Esophagus muscularis mucosa (tissue), 4 donors: ENCODE results near the gene LRMDA. TPM values are rescaled to one million over a fixed set of nuclear protein-coding genes. Genes with fewer than 3 reads are reported as not detected.

Source experiments
- DNase-seq: peaks from one replicate; pipeline ENCODE4 v3.0.0-alpha.2; 2017; ENCODE audit errors: extremely low spot score
- H3K27ac ChIP-seq, 4 donors: fragments of 200-600 bp; sonication (generic); replicated peaks in 1 of 4; 1 replicate in 3 of 4; 2 replicates in 1 of 4; pipeline ENCODE4 v1.5.1; 2016 to 2019; ENCODE audit warnings: mild to moderate bottlenecking in 1 of 4
- H3K27me3 ChIP-seq, 4 donors: fragments of 200-600 bp; sonication (generic); one replicate each; pipeline versions ENCODE4 v1.5.1 to v1.6.0; 2016 to 2019
- H3K36me3 ChIP-seq, 4 donors: fragments of 200-600 bp; sonication (generic); one replicate each; pipeline ENCODE4 v1.5.1; 2016 to 2019
- H3K4me1 ChIP-seq, 4 donors: fragments of 200-600 bp; sonication (generic); one replicate each; pipeline ENCODE4 v1.5.1; 2016 to 2019
- H3K4me3 ChIP-seq, 4 donors: fragments of 200-600 bp; sonication (generic); 1 replicate in 2 of 4; 2 replicates in 2 of 4; pipeline ENCODE4 v1.5.1; 2016 to 2019; ENCODE audit warnings: mild to moderate bottlenecking in 4 of 4, moderate library complexity in 1 of 4
- H3K9me3 ChIP-seq, 4 donors: fragments of 200-600 bp; sonication (generic); 1 replicate in 3 of 4; 2 replicates in 1 of 4; pipeline ENCODE4 v1.5.1; 2016 to 2019
- EP300 ChIP-seq: sonication (generic); formaldehyde crosslinking; IDR thresholded peaks from one replicate; pipeline ENCODE4 v1.6.1; 2017; ENCODE audit warnings: antibody characterized with exemption
- POLR2A ChIP-seq: fragments of 450-650 bp; IDR thresholded peaks from one replicate; pipeline ENCODE4 v1.6.1; 2017; ENCODE audit warnings: antibody characterized with exemption, moderate library complexity, mild to moderate bottlenecking, low read depth
- POLR2AphosphoS5 ChIP-seq, 2 donors: sonication (generic); formaldehyde crosslinking; IDR thresholded peaks; one replicate each; pipeline ENCODE4 v1.6.1; 2017; ENCODE audit warnings: antibody characterized with exemption in 2 of 2
- WGBS: methylation state at CpG from one replicate; pipeline ENCODE4 v1.1.5; 2018; 5-methylcytosine and 5-hydroxymethylcytosine counted together
- intact Hi-C: fragments of 100-400 bp; cut with DNase I; formaldehyde crosslinking; loops from one replicate; pipeline ENCODE4 v1.15.1; 2023
- total RNA-seq, 4 donors: library from RNA; depleted of rRNA; stranded (reverse); fragments of >200 nt; gene quantifications; one replicate each; pipeline versions ENCODE4 v1.1.0 to v1.2.1, GENCODE V29; 2016
- TF ChIP-seq, protein P1 (sequence below), 3 experiments: fragments of 200-600 bp in 2 of 3; fragments of 450-650 bp in 1 of 3; sonication (generic) in 2 of 3; IDR thresholded peaks; one replicate each; pipeline ENCODE4 v1.5.1; 2017 to 2019; ENCODE audit warnings: antibody characterized with exemption in 3 of 3, mild to moderate bottlenecking in 2 of 3, moderate library complexity in 1 of 3

LRMDA gene
- total RNA-seq, 4 donors from 2014 or later: 14.3 to 34.9 (median 26.5) TPM

- WGBS: 86% methylated on average over 3 of the region's 3 CpGs
- Histone ChIP-seq H3K27me3 (no peaks in the 10 kb centered on the region), H3K9me3 (peaks cover 0 to 41% (median 21%) of the 10 kb centered on the region in 4 donors), H3K4me1 (no peaks in the 10 kb centered on the region), H3K4me3 (no peak overlapping the region), H3K27ac (no peak overlapping the region), H3K36me3 (no peaks in the 10 kb centered on the region)
- no peak for DNase-seq
- TF ChIP-seq, protein P1, sequence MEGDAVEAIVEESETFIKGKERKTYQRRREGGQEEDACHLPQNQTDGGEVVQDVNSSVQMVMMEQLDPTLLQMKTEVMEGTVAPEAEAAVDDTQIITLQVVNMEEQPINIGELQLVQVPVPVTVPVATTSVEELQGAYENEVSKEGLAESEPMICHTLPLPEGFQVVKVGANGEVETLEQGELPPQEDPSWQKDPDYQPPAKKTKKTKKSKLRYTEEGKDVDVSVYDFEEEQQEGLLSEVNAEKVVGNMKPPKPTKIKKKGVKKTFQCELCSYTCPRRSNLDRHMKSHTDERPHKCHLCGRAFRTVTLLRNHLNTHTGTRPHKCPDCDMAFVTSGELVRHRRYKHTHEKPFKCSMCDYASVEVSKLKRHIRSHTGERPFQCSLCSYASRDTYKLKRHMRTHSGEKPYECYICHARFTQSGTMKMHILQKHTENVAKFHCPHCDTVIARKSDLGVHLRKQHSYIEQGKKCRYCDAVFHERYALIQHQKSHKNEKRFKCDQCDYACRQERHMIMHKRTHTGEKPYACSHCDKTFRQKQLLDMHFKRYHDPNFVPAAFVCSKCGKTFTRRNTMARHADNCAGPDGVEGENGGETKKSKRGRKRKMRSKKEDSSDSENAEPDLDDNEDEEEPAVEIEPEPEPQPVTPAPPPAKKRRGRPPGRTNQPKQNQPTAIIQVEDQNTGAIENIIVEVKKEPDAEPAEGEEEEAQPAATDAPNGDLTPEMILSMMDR (IDR thresholded peaks at IDR 0.05): no peak
- intact Hi-C loops: no loop called here
Observed at GRCh38 chr10:76492026-76492425, 1060.6 kb downstream of the LRMDA start.

- Histone ChIP-seq H3K4me3 (no peak overlapping the region), H3K4me1 (no peaks in the 10 kb centered on the region), H3K9me3 (peaks cover 0 to 41% (median 21%) of the 10 kb centered on the region in 4 donors), H3K36me3 (no peaks in the 10 kb centered on the region), H3K27ac (no peak overlapping the region), H3K27me3 (no peaks in the 10 kb centered on the region)
- intact Hi-C loops: no loop called here
- WGBS: 97% methylated on average over 5 of the region's 5 CpGs
- no peak for DNase-seq
- TF ChIP-seq POLR2A (no peak), EP300 (no peak), POLR2AphosphoS5 (IDR thresholded peaks at IDR 0.05) (no peak)
- TF ChIP-seq, protein P1 (IDR thresholded peaks at IDR 0.05): no peak
Observed at GRCh38 chr10:76492678-76493472, 1061.5 kb downstream of the LRMDA start.

GRCh38 chr10:76497666-76498065, 1066.2 kb downstream of the LRMDA start:
- no peak for DNase-seq
- intact Hi-C loops: no loop called here
- TF ChIP-seq EP300 (no peak), POLR2AphosphoS5 (IDR thresholded peaks at IDR 0.05) (no peak), POLR2A (no peak)
- TF ChIP-seq, protein P1 (IDR thresholded peaks at IDR 0.05): no peak
- Histone ChIP-seq H3K4me3 (no peak overlapping the region), H3K4me1 (no peaks in the 10 kb centered on the region), H3K9me3 (peaks cover 0 to 29% (median 13%) of the 10 kb centered on the region in 4 donors), H3K36me3 (no peaks in the 10 kb centered on the region), H3K27ac (no peak overlapping the region), H3K27me3 (no peaks in the 10 kb centered on the region)

- no peaks in the 10 kb centered on the region for H3K27me3 ChIP-seq
- H3K27ac ChIP-seq: no peak overlapping the region
- H3K4me1 ChIP-seq: no peaks in the 10 kb centered on the region
- no peak for DNase-seq
- H3K4me3 ChIP-seq: no peak overlapping the region
- intact Hi-C loops: no loop called here
- H3K36me3 ChIP-seq: no peaks in the 10 kb centered on the region
- TF ChIP-seq, protein P1 (IDR thresholded peaks at IDR 0.05): no peak
- no peak for TF ChIP-seq POLR2A
- no peak for TF ChIP-seq POLR2AphosphoS5 (IDR thresholded peaks at IDR 0.05)
- TF ChIP-seq EP300: no peak
- peaks cover 0 to 20% (median 8%) of the 10 kb centered on the region in 4 donors for H3K9me3 ChIP-seq
- WGBS: 100% methylated on average over 1 of the region's 1 CpG
Observed at GRCh38 chr10:76504823-76505222, 1073.4 kb downstream of the LRMDA start.

GRCh38 chr10:76509446-76509845, 1078.0 kb downstream of the LRMDA start:
- no peaks in the 10 kb centered on the region for H3K27me3 ChIP-seq
- peaks cover 0 to 10% (median 4%) of the 10 kb centered on the region in 4 donors for H3K9me3 ChIP-seq
- H3K4me3 ChIP-seq: no peak overlapping the region
- 39% methylated on average over 3 of the region's 3 CpGs for WGBS
- TF ChIP-seq POLR2A (no peak), EP300 (no peak)
- TF ChIP-seq, protein P1 (IDR thresholded peaks at IDR 0.05): no peak
- H3K4me1 ChIP-seq: no peaks in the 10 kb centered on the region
- no peak overlapping the region for H3K27ac ChIP-seq
- intact Hi-C loops: no loop called here
- no peak for DNase-seq
- no peaks in the 10 kb centered on the region for H3K36me3 ChIP-seq
